GM19239 (cell line): ENCODE results near the gene SMYD4.
"Not testable (repeated sequence)": the region's sequence is repeated elsewhere in the genome, so short reads cannot be mapped to it uniquely, and the experiment has no call there.

Experiments used
- DNase-seq: peaks from one replicate; pipeline ENCODE4 v3.0.0; 2011; ENCODE audit warnings: low spot score; ENCODE audit not compliant: insufficient read length
- FAIRE-seq: peaks from 2 replicates; lab custom pipeline; 2011; peaks lifted over from hg19 to GRCh38; lab: Jason Lieb, UNC

SMYD4 gene

GRCh38 chr17:1830288-1830687, 586 bp upstream of the SMYD4 start:
- no peak for DNase-seq
- peak; percentile 95 for FAIRE-seq

DNA sequence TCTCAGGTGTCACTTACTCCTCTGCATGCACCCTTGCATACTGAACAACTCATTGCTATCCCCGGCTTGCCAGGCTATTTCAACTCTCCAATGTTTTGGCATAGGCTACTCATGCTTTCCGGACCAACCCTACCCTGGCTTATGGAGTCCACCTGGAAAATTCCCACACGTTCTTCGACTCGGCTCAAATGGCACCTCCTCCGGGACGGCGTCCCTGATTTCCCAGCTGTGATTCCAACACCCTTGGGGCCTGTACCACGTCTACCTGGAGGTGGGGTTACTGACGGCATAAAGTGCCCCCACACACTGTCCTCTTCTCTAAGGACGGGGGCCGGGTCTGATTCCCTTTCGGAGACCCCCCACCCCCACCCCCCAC, 498 bp downstream of the SMYD4 start:
- FAIRE-seq (peak; percentile 45), DNase-seq (no peak)

GRCh38 chr17:1820528-1821252, 9.0 kb downstream of the SMYD4 start:
- DNase-seq = no peak
- FAIRE-seq = peak; percentile 92

DNA sequence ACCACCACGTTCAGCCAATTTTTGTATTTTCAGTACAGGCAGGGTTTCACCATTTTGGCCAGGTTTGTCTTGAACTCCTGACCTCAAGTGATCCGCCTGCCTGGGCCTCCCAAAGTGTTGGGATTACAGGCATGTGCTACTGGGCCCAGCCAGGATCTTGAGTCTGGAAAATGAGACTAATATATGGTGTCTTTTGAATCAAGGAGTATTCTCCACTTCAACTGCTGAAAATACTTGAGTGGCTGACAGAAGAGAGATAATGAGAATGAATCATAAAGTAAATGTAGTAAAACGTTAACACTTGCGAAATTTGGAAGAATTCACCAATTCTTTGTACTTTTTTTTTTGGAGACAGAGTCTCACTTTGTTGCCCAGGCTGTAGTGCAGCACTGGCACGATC, 16.6 kb downstream of the SMYD4 start:
- FAIRE-seq = no peak
- DNase-seq = no peak

DNA sequence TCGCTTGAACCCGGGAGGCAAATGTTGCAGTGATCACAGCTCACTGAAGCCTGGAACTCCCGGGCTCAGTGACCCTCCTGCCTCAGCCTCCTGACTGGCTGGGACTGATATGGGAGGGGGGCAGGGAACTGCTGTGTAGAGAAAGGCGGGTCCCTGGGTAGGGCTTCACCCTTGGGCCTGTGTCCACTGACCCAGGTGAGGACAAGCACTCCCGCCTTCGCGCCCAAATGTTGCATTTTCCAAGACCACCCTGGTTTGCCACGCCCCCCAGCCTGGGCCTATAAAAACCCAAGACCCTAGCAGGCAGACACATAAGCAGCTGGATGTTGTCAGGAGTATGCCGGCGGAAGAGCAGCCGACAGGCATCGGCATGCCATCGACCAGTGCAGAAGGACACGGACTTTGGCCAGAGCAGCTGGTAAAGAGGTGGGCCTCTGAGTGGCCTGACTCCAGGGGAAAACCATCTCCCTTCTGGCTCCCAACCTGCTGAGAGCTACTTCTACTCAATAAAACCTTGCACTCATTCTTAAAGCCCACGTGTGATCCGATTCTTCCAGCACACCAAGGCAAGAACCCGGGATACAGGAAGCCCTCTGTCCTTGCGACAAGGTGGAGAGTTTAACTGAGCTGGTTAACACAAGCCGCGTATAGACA, 19.1 kb downstream of the SMYD4 start:
- FAIRE-seq = no peak
- DNase-seq = no peak

DNA sequence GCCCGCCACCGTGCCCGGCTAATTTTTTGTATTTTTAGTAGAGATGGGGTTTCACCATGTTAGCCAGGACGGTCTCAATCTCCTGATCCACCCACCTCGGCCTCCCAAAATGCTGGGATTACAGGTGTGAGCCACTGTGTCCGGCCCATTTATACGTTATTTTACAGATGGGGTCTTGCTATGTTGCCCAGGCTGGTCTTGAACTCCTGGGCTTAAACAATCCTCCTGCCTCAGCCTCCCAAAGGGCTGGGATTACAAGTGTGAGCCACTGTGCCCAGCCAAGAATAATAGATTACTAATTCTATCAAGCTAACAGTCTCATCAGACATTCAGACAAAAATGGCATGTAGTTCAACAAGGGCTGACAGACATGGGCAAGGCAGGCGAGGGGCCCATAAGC, 19.9 kb downstream of the SMYD4 start:
- not testable (repeated sequence) for FAIRE-seq

GRCh38 chr17:1808644-1809043, 21.1 kb downstream of the SMYD4 start:
- DNase-seq (no peak), FAIRE-seq (no peak)

More for the DNA sequence above, 19.9 kb downstream of the SMYD4 start:
- not testable (repeated sequence) for DNase-seq

GRCh38 chr17:1807890-1808289, 21.8 kb downstream of the SMYD4 start:
- DNase-seq (no peak), FAIRE-seq (no peak)

GRCh38 chr17:1803280-1803679, 26.4 kb downstream of the SMYD4 start:
- DNase-seq (no peak), FAIRE-seq (no peak)

DNA sequence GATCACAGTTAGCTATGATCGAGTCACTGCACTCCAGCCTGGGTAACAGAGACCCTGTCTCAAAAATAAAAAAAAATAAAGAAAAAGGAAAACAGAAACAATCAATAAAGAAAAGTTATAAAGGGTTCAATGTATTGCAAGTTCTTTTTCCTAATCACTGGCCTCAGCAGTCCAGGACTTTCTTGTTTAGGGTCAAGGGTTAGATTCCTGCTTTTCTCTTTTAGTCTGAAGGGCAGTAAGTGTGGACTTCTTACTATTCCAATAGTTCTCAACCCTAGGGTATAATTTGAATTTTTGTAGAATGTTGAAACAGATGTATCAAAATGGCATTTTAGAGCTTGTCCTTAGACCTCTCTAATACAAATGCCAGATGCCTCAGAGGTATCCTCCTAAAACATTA, 27.3 kb downstream of the SMYD4 start:
- DNase-seq (no peak), FAIRE-seq (no peak)

GRCh38 chr17:1800712-1801111, 29.0 kb downstream of the SMYD4 start:
- FAIRE-seq (no peak), DNase-seq (no peak)

DNA sequence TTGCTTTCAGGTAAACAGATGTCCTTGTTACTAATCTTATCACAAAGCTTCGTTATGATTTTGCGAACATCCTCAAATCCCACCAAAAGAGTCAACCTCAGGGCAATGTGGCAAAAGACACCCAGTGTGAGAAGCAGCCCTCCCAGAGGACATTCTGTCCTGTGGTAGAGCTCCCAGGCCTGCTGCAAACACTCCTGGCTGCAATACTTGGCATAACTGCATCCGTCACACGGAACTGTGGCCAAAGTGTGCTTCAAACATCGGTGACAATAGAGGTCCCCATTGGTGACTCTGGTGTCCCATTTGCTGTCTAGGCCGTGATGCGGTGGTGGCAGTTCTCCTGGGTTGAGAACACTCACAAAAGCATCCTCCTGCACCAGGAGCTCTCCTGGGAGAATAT, 29.5 kb downstream of the SMYD4 start:
- no peak for DNase-seq
- no peak for FAIRE-seq

DNA sequence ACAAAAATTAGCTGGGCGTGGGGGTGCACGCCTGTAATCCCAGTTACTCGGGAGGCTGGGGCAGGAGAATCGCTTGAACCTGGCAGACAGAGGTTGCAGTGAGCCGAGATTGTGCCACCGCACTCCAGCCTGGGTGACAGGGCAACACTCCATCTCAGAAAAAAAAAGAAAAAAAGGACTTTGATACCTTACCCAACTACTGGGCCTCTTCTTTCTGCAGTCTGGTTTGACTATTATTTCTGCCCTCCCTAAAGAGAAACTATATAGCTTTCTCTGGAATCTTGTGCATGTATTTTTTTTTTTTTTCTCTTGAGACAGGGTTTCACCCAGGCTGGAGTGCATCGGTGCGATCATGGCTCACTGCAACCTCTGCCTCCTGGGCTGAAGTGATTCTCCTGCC, 31.9 kb downstream of the SMYD4 start:
- not testable (repeated sequence) for DNase-seq, FAIRE-seq

DNA sequence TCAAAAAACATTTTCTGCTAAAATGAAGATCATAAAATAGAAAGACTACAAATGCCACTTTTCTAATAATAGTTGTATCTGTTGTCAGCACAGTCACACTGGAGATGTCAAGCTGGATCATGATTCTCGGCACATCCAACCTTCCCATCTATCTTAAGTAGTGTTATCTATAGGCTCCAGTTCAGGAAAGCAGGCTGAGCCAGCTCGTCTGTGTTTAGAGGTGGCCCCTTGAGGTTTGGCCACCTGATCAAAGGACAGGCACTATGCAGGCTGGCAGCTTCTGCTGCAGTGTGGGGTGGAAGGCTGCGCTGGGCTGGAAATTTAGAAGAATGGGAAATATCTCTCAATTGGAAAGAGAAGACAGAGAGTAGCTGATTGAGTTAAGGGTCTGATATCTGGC, 32.4 kb downstream of the SMYD4 start:
- no peak for FAIRE-seq

GRCh38 chr17:1796800-1797199, 32.9 kb downstream of the SMYD4 start:
- DNase-seq (no peak), FAIRE-seq (no peak)

More for the DNA sequence above, 32.4 kb downstream of the SMYD4 start:
- no peak for DNase-seq

DNA sequence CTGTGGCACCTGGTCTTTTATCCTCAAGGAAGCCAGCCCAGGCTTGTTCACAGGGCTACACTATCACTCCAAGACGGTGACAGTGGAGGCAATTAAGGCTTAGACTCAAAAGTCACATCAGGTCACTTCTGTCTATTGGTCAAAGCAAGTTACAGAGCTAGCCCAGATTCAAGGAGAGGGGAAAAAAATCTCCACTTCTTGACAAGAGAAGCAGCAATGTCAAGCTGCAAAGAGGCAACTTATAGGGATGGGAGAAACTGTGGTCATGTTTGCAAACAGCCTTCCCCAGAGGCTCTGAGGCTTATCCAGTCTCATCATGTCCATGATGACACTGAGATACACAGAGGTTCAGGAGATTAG, 36.3 kb downstream of the SMYD4 start:
- FAIRE-seq (no peak), DNase-seq (no peak)

DNA sequence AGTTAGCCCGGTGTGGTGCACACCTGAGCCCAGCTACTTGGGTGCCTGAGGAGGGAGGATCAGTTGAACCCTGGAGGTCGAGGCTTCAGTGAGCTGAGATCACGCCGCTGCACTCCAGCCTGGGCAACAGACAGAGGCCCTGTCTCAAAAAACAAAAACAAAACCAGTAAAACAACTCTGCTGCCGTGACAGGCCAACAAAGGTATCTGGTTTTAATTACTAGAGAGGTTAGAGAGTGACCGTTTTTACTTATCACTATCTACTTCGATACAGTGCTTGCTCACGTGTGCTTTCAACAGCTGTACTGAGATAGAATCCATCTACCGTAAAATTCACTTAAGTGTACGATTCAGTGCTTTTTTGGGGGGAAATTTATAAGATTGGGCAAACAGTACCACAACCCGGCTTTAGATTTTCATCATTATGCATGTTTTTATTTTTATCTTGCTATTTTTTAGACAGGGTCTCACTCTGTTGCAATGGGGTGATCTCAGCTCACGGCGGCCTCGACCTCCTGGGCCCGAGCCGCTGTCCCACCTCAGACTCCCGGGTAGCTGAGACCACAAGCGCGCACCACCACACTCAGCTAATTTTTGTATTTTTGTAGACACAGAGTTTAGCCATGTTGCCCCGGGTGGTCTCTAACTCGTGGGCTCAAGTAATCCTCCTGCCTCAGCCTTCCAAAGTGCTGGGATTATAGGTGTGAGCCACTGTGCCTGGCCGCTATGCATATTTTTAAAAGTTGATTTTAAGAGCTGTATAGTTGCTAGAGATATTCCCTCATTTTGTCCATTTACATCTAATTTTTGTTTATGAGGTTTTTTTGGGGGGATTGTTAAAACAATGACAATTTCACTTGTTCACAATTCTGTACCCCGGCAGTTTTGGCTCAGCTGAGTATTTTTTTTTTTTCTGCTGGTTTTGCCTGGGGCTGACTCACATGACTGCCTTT, 36.9 kb downstream of the SMYD4 start:
- FAIRE-seq (no peak), DNase-seq (no peak)

GRCh38 chr17:1789936-1790335, 39.8 kb downstream of the SMYD4 start:
- FAIRE-seq = no peak
- no peak for DNase-seq

- FAIRE-seq = no peak
Observed at GRCh38 chr17:1787301-1787902, 42.3 kb downstream of the SMYD4 start.

DNA sequence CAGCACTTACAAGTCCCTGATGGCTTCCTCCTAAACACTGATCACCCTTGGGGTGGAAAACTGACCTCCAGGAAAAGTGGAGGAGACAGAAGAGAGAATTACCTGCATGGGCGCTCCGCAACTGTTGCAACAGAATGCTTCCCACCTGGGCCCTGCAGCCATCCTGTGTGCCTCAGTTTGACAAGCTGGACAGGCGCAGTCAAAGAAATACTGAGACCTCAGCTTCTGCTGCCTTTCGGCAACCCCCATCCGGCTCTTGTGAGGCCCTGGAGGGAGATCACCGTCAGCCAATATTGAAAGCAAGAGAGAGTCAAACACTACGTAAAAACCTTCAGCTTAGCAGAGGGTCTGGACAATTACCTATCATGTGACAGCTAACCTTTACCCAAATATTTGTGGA, 43.0 kb downstream of the SMYD4 start:
- DNase-seq = no peak
- FAIRE-seq = no peak

More at GRCh38 chr17:1787301-1787902, 42.3 kb downstream of the SMYD4 start:
- DNase-seq = no peak
